HG02763 (cell line): ENCODE data around the gene SOD3.

Experiments
- ATAC-seq: cut with Tn5 transposase; IDR thresholded peaks from one replicate; pipeline ENCODE4 v1.9.1; 2021; ENCODE audit warnings: mild to moderate bottlenecking, moderate library complexity; ENCODE audit not compliant: unreplicated experiment

The SOD3 gene

GRCh38 chr4:24840826-24841543 lies 45.6 kb downstream of the SOD3 start:
- no peak for ATAC-seq

- ATAC-seq: no peak
Measured at GRCh38 chr4:24842356-24842755, 47.0 kb downstream of the SOD3 start.

DNA sequence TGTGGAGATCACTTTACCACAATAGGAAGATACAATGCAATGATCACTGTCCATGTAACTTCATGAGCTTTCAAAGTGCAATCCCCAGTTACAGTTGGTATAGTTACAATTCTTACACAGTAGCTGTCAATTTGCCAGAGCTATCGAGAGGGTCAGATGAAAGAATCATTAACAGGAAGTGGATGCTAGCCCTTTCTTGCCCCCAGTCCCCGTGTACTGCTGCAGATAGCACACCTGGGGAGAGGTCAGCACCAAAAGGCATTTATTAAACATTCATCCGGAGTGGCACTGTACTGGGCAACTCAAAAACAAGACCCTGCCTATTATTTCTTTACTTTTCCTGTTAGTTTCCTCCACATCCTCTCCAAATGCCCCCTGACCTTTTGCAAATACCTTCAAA lies 47.7 kb downstream of the SOD3 start:
- ATAC-seq: no peak

DNA sequence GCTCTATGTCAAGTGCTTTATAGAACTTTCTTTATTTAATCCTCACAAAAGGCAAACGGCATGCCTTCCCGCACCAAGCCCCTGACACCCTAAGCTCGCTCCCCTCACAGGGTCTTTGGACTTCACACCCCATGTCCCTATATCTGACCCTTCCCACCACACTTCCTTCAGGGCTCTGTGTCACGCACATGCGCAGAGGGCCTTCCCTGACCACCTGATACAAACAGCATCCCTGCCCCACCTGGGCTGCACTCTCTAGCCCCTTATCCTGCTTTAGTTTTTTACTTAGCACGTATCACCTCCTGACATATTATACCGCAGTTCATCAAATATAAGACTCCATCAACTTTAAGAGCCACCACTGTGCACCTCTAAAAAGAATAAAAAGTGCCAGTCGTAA lies 49.8 kb downstream of the SOD3 start:
- no peak for ATAC-seq

DNA sequence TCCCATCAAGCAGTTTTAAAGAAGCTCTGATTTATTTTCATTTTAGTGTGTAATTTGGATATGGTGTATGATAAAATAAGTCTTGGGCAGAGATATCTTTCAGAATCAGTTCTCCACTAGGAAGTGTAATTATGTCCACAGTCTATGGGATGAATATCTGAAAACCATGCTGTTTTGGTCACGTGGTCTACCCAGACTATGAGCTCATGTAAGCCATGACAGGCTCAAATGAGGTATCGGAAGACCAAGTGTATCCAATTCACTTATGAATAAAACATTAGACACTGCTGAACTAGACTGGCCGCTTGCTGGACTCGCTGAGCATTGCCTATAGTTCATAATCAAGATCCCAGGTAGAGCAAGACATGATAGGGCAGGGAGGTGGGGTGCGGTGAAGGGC lies 50.5 kb downstream of the SOD3 start:
- no peak for ATAC-seq

DNA sequence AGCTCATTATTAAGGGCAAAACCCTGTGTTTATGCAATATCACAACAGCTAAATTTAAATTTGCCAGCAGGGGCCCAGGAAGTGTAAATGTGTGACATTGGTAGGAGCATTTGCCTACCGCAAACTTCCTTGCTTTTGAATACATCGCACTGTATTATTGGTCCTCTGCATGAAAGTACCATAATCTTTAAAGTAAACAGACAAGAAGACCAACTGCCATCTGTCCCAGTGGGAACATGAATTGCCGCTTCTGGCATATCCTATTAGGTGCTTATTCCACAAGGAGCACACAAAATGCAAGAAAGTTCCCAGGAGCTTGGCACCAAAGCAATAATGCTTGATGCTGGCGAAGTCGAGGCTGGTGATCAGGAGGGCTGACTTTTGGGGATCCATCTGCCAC lies 51.3 kb downstream of the SOD3 start:
- ATAC-seq: no peak

DNA sequence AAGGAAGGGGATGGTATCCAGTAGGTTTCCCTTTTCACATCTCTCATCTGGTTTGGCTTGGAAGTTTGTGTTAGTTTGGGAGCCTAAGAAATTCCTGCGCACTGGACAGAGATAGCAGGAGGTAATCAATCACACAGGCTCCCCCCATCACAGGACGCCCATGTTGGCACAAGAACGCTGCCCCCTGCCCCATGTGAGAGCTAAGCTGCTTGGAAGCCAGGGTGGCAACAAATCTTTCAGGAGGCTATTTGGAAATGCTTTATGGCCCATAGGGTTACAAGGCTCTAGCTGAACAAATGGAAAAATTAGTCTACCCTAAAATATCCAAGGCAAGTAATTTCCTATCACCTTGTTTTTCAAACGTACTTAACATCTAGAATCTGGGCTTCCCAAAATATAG lies 54.0 kb downstream of the SOD3 start:
- no peak for ATAC-seq

- ATAC-seq: no peak
Measured at GRCh38 chr4:24849756-24850155, 54.4 kb downstream of the SOD3 start.
